Measurements from ENCODE around the gene ZBTB12. TPM values are rescaled to one million over a fixed set of nuclear protein-coding genes. Genes with fewer than 3 reads are reported as not detected.
"Not testable (repeated sequence)": the region's sequence is repeated elsewhere in the genome, so short reads cannot be mapped to it uniquely, and the experiment has no call there.

The ZBTB12 gene
- total and polyA plus RNA-seq, 10 donors, result 1.3 to 4.6 (median 3.9) TPM

- peak; percentile 21 for DNase-seq
- 40 to 59% (median 41%) methylated on average over 7 of the region's 7 CpGs for WGBS, 5 donors
- no peaks in the 10 kb centered on the region for H3K36me3 ChIP-seq
- H3K4me3 ChIP-seq, result no peak overlapping the region
- H3K9me3 ChIP-seq, result no peaks in the 10 kb centered on the region
- no peak overlapping the region for H3K27ac ChIP-seq
- TF ChIP-seq POLR2A (IDR thresholded peaks at IDR 0.05) (no peak), POLR2AphosphoS5 (IDR thresholded peaks at IDR 0.05) (no peak)
- TF ChIP-seq, protein P1, sequence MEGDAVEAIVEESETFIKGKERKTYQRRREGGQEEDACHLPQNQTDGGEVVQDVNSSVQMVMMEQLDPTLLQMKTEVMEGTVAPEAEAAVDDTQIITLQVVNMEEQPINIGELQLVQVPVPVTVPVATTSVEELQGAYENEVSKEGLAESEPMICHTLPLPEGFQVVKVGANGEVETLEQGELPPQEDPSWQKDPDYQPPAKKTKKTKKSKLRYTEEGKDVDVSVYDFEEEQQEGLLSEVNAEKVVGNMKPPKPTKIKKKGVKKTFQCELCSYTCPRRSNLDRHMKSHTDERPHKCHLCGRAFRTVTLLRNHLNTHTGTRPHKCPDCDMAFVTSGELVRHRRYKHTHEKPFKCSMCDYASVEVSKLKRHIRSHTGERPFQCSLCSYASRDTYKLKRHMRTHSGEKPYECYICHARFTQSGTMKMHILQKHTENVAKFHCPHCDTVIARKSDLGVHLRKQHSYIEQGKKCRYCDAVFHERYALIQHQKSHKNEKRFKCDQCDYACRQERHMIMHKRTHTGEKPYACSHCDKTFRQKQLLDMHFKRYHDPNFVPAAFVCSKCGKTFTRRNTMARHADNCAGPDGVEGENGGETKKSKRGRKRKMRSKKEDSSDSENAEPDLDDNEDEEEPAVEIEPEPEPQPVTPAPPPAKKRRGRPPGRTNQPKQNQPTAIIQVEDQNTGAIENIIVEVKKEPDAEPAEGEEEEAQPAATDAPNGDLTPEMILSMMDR (IDR thresholded peaks at IDR 0.05 in 8 of 11, conservative IDR thresholded peaks at IDR 0.05 in 3 of 11), result no peak
- intact Hi-C loops (cut with DNase I; ENCODE audit: low total_unique reads), result no loop called here
- peaks cover 7 to 21% (median 9%) of the 10 kb centered on the region in 6 donors for H3K4me1 ChIP-seq
- peaks cover 0 to 8% (median 0%) of the 10 kb centered on the region in 7 donors for H3K27me3 ChIP-seq (replicated peaks in 1 of 7)
These were observed 5.4 kb upstream of the ZBTB12 start for GRCh38 chr6:31907158-31907813.

DNA sequence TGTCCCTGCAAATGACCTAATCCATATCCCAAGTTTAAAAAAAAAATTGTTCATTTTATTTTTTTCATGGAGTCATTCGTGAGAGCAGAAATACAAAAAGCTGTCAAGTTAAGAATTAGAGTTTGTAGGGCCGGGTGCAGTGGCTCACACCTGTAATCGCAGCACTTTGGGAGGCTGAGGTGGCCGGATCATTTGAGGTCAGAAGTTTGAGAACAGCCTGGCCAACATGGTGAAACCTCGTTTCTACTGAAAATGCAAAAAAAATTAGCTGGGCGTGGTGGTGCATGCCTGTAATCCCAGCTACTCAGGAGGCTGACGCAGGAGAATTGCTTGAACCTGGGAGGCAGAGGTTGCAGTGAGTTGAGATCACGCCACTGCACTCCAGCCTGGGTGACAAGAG is 4.8 kb upstream of the ZBTB12 start:
- H3K36me3 ChIP-seq; H3K27me3 ChIP-seq (replicated peaks in 1 of 7); H3K9me3 ChIP-seq; H3K4me3 ChIP-seq; H3K27ac ChIP-seq; intact Hi-C loops (cut with DNase I; ENCODE audit: low total_unique reads): not testable (repeated sequence)
- 79 to 86% (median 82%) methylated on average over 8 of the region's 8 CpGs for WGBS, 5 donors
- H3K4me1 ChIP-seq, result peaks cover 7 to 23% (median 10%) of the 10 kb centered on the region in 6 donors
- peak; percentile 6 for DNase-seq

DNA sequence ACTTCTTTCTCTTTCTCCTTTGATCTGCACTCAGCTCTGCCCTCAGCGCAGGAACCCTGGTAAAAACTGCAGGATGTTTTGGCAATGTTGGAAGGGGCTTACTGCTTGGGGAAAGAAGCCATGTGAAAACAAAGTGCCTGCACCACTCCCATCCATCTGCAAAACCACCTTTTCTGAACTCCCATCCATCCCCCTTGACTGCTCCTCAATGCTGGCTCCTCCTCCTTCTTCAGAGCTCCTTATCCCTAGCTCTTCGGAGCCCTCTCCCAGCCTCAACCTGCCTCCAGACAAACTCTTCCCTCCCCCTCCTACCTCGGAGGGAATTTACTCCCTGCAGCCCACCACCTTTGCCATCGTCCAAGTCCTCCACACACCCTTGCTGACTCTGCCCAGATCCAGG is 4.2 kb upstream of the ZBTB12 start:
- 57 to 75% (median 60%) methylated on average over 4 of the region's 4 CpGs for WGBS, 5 donors
- no peak overlapping the region for H3K27ac ChIP-seq
- intact Hi-C loops (cut with DNase I; ENCODE audit: low total_unique reads), result no loop called here
- peaks cover 10 to 27% (median 14%) of the 10 kb centered on the region in 6 donors for H3K4me1 ChIP-seq
- H3K36me3 ChIP-seq, result no peaks in the 10 kb centered on the region
- TF ChIP-seq, protein P1 (IDR thresholded peaks at IDR 0.05 in 8 of 11, conservative IDR thresholded peaks at IDR 0.05 in 3 of 11), result no peak
- TF ChIP-seq POLR2AphosphoS5 (IDR thresholded peaks at IDR 0.05) (no peak), POLR2A (IDR thresholded peaks at IDR 0.05) (no peak)
- H3K9me3 ChIP-seq, result no peaks in the 10 kb centered on the region
- DNase-seq, result peak; percentile 9
- H3K27me3 ChIP-seq (replicated peaks in 1 of 7), result peaks cover 0 to 5% (median 0%) of the 10 kb centered on the region in 7 donors
- H3K4me3 ChIP-seq, result no peak overlapping the region

DNA sequence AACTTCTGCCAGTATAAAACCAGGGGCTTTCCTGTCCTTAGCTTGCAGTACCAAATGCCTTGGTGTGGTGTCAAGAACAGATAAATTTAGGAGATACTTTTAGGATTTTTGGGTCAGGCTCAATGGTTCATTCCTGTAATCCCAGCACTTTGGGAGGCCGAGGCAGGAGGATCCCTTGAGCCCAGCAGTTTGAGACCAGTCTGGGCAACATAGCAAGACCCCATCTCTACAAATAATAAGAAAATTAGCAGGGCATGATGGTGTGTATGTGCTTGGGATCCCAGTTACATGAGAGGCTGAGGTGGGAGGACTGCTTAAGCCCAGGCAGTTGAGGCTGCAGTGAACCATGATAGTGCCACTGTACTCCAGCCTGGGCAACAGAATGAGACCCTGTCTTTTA is 3.2 kb upstream of the ZBTB12 start:
- intact Hi-C loops (cut with DNase I; ENCODE audit: low total_unique reads), result no loop called here
- H3K27me3 ChIP-seq (replicated peaks in 1 of 7), result no peaks in the 10 kb centered on the region
- no peaks in the 10 kb centered on the region for H3K9me3 ChIP-seq
- no peaks in the 10 kb centered on the region for H3K36me3 ChIP-seq
- DNase-seq, result peak; percentile 8
- no peak overlapping the region for H3K4me3 ChIP-seq
- peaks cover 14 to 38% (median 23%) of the 10 kb centered on the region in 6 donors for H3K4me1 ChIP-seq
- TF ChIP-seq, protein P1 (IDR thresholded peaks at IDR 0.05 in 8 of 11, conservative IDR thresholded peaks at IDR 0.05 in 3 of 11), result no peak
- 65 to 91% (median 83%) methylated on average over 1 of the region's 1 CpG for WGBS, 5 donors
- H3K27ac ChIP-seq, result no peak overlapping the region

Measured in spleen (tissue), 11 donors.